Psoas muscle (tissue), 8 donors: ENCODE data around the gene SAPCD2. TPM values are rescaled to one million over a fixed set of nuclear protein-coding genes. Genes with fewer than 3 reads are reported as not detected.
A peak's percentile ranks its signal among the peaks of the same experiment; 100 is the strongest.

Experiments
- ATAC-seq, 4 donors: fragments of 200-7000 bp; cut with Tn5 transposase; one replicate each; pipeline ENCODE4 v1.9.1; 2020; ENCODE audit warnings: moderate library complexity in 3 of 4, mild to moderate bottlenecking in 2 of 4
- DNase-seq, 2 donors: peaks; one replicate each; pipeline ENCODE4 v3.0.0-alpha.2; 2020
- H3K27ac ChIP-seq: fragments of 200-600 bp; one replicate; pipeline ENCODE4 v1.8.0; 2022
- H3K27me3 ChIP-seq, 3 donors: fragments of 200-600 bp in 1 of 3; one replicate each; pipeline versions ENCODE4 v1.6.1 to v1.8.0; 2013 to 2022; ENCODE audit warnings: low read length in 2 of 3, mild to moderate bottlenecking in 2 of 3, moderate library complexity in 1 of 3; ENCODE audit not compliant: insufficient read depth in 3 of 3
- H3K36me3 ChIP-seq, 2 donors: fragments of 200-600 bp in 1 of 2; one replicate each; pipeline versions ENCODE4 v1.6.1 to v1.8.0; 2013 to 2022; ENCODE audit warnings: low read depth in 1 of 2, mild to moderate bottlenecking in 1 of 2, moderate library complexity in 1 of 2; ENCODE audit not compliant: insufficient read depth in 1 of 2
- H3K4me1 ChIP-seq: fragments of 200-600 bp; one replicate; pipeline ENCODE4 v1.8.0; 2022
- H3K4me3 ChIP-seq: fragments of 200-600 bp; one replicate; pipeline ENCODE4 v1.8.0; 2022; ENCODE audit warnings: mild to moderate bottlenecking
- H3K9me3 ChIP-seq: fragments of 200-600 bp; one replicate; pipeline ENCODE4 v1.8.0; 2022
- WGBS, 3 donors: extraction: QIAGEN DNeasy Blood & Tissue Kit; methylation state at CpG; one replicate each; pipeline versions ENCODE4 v1.1.6 to v1.1.7; 2013; 5-methylcytosine and 5-hydroxymethylcytosine counted together
- intact Hi-C, 2 donors: fragments of 100-400 bp; cut with DNase I; formaldehyde crosslinking; loops; one replicate each; pipeline versions ENCODE4 v1.11.0 to v1.14.2; 2022
- polyA plus RNA-seq, 3 donors: library from polyadenylated mRNA; stranded (reverse); fragments of 200-250 nt; gene quantifications; one replicate each; pipeline ENCODE4 v1.2.3, GENCODE V29; 2013
- total RNA-seq, 4 donors: library from RNA; stranded (reverse); fragmentation: NEBNext Ultra II Directional in 2 of 4; extraction: Animal tissue kit (Norgen Biotek cat#: 25700) in 2 of 4; gene quantifications; one replicate each; pipeline versions ENCODE4 v1.2.1 to v1.2.4, GENCODE V29; 2021 to 2023
- TF ChIP-seq, protein P1 (sequence below): fragments of 200-600 bp; IDR thresholded peaks from one replicate; pipeline ENCODE4 v1.8.0; 2022; ENCODE audit warnings: antibody characterized with exemption
- donor health status: healthy with polysubstance abuse.
- donor health status: DM: no; HTN: no; CAD: no; lungs with moderate emphysema.
- donor health status: Bipolar disorder and iron deficiency.
- donor health status: healthy.
- donor health status: DM: yes; HTN: yes; CAD: no.
- donor health status: DM: no; HTN: no; CAD: no.
- donor health status: DM: no; HTN: no; CAD: no.
- donor health status: DM: yes; HTN: yes; CAD: no.

The SAPCD2 gene
- total and polyA plus RNA-seq, 7 donors, result 0.10 to 0.22 (median 0.15) TPM; not detected in 1

DNA sequence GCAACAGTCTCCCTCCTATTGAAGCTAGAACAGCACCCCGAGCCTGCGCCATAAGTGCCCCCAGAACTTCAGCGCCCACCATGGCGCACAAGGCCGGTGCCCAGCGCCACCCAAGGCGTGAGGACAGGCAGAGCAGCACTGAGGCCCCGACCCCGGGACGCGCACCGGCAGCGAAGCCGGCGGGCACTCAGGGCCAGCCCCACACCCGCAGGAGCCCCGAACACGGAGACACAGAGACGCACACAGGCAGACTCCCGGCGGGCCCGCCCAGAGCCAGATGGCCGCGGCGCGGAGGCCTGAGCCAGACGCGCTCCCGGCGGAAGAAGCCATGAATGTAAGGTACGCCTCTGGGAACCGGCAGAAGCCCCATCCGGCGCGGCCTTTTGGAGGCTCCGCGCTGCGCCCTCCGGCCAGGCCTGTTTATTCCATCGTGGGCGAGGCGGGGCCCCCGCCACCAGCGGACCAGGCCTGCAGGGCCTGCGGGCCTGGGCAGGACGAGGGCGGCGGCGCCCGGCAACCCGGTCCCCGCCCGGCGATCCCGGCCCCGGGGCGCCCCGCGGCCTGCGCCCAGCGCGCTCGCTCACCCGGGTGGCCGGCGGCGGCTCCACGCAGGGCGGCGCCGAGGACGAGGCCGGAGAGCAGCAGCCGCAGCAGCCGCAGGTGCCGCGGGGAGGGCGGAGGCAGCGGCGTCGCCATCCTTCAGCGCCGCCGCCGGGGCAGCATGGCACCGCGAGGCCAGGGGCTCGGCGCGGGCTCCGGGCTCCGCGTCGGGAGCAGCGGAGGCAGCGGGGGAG, 24.9 kb downstream of the SAPCD2 start:
- no peak for DNase-seq
- intact Hi-C loops, result loop anchor here in 1 of 2 donors (2.0 kb wide), 1 partner anchor 19 kb away; no protein-coding TSS in a partner anchor
- no peaks in the 10 kb centered on the region for H3K36me3 ChIP-seq
- ATAC-seq, result peak in 1 of 4 donors; percentile 22
- TF ChIP-seq, protein P1, sequence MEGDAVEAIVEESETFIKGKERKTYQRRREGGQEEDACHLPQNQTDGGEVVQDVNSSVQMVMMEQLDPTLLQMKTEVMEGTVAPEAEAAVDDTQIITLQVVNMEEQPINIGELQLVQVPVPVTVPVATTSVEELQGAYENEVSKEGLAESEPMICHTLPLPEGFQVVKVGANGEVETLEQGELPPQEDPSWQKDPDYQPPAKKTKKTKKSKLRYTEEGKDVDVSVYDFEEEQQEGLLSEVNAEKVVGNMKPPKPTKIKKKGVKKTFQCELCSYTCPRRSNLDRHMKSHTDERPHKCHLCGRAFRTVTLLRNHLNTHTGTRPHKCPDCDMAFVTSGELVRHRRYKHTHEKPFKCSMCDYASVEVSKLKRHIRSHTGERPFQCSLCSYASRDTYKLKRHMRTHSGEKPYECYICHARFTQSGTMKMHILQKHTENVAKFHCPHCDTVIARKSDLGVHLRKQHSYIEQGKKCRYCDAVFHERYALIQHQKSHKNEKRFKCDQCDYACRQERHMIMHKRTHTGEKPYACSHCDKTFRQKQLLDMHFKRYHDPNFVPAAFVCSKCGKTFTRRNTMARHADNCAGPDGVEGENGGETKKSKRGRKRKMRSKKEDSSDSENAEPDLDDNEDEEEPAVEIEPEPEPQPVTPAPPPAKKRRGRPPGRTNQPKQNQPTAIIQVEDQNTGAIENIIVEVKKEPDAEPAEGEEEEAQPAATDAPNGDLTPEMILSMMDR, result no peak
- peak overlapping the region; percentile 69 for H3K4me3 ChIP-seq
- 2 to 5% (median 4%) methylated on average over 45 to 96 of the region's 96 CpGs for WGBS, 3 donors
- H3K4me1 ChIP-seq, result peaks cover 18% of the 10 kb centered on the region
- peak overlapping the region; percentile 50 for H3K27ac ChIP-seq
- H3K27me3 ChIP-seq, result peaks cover 0 to 59% (median 10%) of the 10 kb centered on the region in 3 donors
- H3K9me3 ChIP-seq, result no peaks in the 10 kb centered on the region

DNA sequence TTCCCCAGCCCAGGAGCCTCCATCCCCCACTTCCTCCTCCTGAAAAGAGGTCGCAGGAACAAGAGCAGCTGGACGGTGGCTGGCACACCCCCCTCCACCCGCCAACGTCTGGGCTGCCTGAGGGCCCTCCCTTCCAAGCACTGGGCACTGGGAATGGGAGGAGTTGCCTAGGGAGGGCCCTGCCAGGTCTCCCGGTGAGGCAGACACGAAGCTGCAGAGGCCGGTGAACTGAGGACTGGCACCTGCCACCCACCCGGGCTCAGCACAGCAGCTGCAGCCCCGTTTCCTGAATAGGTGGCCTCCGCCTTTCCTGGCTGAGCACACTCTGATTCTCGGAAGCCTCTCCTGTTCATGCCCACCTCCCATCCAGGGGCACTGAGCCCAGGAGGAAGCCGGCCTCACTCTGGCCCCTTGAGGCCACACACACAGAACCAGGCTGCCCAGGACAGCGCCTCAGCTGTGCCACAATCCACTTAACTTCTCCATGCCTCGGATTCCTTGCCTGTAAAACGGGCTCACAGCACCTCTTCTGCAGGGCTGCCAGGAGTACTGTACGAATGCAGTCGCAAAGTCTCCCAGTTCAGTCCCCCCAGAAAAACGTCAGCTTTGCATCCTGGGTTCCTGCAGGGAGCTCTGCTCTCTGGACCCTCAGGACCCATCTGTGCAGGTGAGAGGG, 25.7 kb downstream of the SAPCD2 start:
- ATAC-seq, result no peak
- H3K27me3 ChIP-seq, result peaks cover 0 to 58% (median 8%) of the 10 kb centered on the region in 3 donors
- WGBS, 3 donors, result 24 to 38% (median 28%) methylated on average over 17 to 18 of the region's 18 CpGs

DNA sequence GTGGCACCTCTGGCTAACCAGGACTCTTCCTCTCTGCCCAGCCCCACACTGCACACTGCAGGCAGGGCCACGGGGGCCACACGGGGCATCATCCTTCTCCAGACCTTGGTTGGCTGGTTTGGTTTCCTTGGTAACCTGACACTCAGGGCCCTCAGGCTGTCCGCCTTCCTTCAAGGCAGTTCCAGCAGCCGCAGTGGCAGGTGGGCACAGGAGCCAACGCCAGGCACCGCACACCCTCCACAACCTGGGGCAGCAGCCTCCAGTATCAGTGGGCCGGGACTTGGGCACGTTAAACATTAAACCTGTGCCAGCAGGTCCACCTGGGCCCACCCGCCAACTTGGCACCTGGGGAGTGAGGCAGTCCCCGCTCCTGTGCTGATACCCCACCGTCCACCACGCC, 26.3 kb downstream of the SAPCD2 start:
- H3K4me1 ChIP-seq, result peaks cover 15% of the 10 kb centered on the region
- H3K9me3 ChIP-seq, result no peaks in the 10 kb centered on the region
- peaks cover 0 to 52% (median 4%) of the 10 kb centered on the region in 3 donors for H3K27me3 ChIP-seq
- ATAC-seq, result no peak
- H3K36me3 ChIP-seq, result peaks cover 0 to 8% of the 10 kb centered on the region in 2 donors
- WGBS, 3 donors, result 58 to 71% (median 65%) methylated on average over 11 to 12 of the region's 12 CpGs
- H3K27ac ChIP-seq, result no peak overlapping the region
- no peak for DNase-seq
- intact Hi-C loops, result no loop called here
- TF ChIP-seq, protein P1, result no peak
- peak overlapping the region; percentile 69 for H3K4me3 ChIP-seq

More for the DNA sequence above, 25.7 kb downstream of the SAPCD2 start:
- TF ChIP-seq, protein P1, result no peak
- intact Hi-C loops, result no loop called here
- H3K4me1 ChIP-seq, result peaks cover 18% of the 10 kb centered on the region
- H3K4me3 ChIP-seq, result peak overlapping the region; percentile 69
- H3K36me3 ChIP-seq, result peaks cover 0 to 2% of the 10 kb centered on the region in 2 donors
- no peaks in the 10 kb centered on the region for H3K9me3 ChIP-seq
- H3K27ac ChIP-seq, result no peak overlapping the region
- no peak for DNase-seq

DNA sequence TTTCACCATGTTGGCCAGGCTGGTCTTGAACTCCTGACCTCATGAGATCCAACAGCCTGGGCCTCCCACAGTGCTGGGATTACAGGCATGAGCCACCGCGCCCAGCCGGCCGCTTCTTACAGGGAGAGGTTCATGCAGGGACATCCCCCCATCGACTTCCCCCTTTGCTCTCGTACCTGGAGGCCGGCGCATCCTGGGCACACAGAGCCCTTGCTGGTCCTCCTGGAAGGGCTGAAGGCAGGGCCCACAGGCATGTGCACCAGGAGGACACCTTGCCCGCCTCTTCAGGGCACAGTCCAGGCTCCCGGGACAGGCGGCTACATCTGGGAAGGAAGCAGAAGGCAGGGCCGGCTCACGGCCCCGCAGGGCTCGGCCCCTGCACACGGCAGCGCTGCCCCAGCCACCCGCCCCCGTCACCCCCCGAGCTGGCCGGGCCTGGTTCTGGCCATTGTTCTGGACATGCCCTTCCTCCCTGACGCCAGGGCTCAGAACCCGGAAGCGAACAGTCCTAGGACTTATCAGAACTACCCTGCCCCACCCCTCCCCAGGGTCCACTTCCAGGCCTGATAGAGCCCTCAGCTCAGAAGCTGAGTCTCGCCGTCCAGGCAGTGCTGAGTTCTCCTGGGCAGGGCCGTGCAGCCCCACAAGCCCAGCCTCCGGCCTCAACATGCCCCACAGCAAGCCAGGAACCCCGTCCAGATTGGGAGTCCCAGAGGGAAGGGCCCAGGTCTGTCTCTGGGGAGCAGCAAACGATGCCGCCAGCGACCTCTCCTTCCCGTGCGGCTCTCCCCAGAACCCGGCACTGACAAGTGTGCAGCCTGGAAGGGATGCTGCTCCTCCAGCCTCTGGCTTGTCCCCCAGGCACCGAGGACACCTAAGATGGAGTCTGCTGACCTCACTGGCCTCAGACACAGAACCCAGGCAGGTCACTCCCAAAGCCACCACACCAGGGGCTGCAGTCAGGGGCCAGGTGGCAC, 27.3 kb downstream of the SAPCD2 start:
- Histone ChIP-seq H3K9me3 (no peaks in the 10 kb centered on the region), H3K36me3 (peaks cover 0 to 12% of the 10 kb centered on the region in 2 donors), H3K27ac (no peak overlapping the region), H3K4me3 (peak overlapping the region; percentile 13), H3K4me1 (peaks cover 14% of the 10 kb centered on the region), H3K27me3 (peaks cover 0 to 42% (median 4%) of the 10 kb centered on the region in 3 donors)
- DNase-seq (no peak), ATAC-seq (peak in 1 of 4 donors; percentile 25)
- TF ChIP-seq, protein P1, result no peak
- intact Hi-C loops, result no loop called here
- WGBS, 3 donors, result 70 to 77% (median 76%) methylated on average over 30 to 36 of the region's 36 CpGs
